ENCODE results near the gene LUZP1.
A peak's percentile ranks its signal among the peaks of the same experiment; 100 is the strongest.

DNA sequence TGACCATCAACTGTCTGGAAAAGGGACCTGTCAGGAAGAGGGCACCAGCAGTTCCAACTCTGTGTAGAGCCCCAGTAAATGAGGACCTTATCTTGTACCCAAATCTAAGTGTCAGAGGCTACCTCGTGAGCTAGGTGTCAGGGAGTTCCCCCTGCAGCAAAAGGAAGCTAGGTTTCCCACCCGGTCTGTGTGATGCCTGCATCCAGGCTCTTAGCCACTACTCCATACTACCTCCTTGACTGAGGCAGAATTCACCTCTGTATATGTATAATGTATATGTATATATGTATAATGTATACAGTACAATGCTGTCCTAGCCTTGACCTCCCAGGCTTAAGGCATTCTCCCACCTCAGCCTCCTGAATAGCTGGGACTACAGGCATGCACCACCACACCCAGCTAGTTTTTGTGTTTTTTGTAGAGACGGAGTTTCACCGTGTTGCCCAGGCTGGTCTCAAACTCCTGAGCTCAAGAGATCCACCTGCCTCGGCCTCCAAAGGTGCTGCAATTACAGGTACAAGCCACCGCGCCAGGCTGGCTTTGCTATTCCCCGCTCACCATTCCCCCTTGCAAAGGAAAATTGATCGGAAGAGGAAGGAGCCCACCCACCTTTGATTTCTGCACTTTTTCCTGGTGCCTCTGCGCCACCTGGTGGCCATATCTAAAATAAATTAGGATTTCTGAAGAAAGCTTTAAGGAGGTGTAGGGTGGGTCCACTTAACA, 15.7 kb upstream of the LUZP1 start:
- no peak for TF ChIP-seq POLR2AphosphoS5 (IDR thresholded peaks at IDR 0.05)
- TF ChIP-seq POLR2A (IDR thresholded peaks at IDR 0.05) = no peak
- TF ChIP-seq, protein P1, sequence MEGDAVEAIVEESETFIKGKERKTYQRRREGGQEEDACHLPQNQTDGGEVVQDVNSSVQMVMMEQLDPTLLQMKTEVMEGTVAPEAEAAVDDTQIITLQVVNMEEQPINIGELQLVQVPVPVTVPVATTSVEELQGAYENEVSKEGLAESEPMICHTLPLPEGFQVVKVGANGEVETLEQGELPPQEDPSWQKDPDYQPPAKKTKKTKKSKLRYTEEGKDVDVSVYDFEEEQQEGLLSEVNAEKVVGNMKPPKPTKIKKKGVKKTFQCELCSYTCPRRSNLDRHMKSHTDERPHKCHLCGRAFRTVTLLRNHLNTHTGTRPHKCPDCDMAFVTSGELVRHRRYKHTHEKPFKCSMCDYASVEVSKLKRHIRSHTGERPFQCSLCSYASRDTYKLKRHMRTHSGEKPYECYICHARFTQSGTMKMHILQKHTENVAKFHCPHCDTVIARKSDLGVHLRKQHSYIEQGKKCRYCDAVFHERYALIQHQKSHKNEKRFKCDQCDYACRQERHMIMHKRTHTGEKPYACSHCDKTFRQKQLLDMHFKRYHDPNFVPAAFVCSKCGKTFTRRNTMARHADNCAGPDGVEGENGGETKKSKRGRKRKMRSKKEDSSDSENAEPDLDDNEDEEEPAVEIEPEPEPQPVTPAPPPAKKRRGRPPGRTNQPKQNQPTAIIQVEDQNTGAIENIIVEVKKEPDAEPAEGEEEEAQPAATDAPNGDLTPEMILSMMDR (IDR thresholded peaks at IDR 0.05) = peak; percentile 83 to 97 (median 90)

Measured in transverse colon (tissue), 4 donors.